ENCODE results near the gene BRWD1. TPM values are rescaled to one million over a fixed set of nuclear protein-coding genes. Genes with fewer than 3 reads are reported as not detected.

BRWD1 gene
- total RNA-seq, 1 donor from 2014 or later: 40.3 TPM

DNA sequence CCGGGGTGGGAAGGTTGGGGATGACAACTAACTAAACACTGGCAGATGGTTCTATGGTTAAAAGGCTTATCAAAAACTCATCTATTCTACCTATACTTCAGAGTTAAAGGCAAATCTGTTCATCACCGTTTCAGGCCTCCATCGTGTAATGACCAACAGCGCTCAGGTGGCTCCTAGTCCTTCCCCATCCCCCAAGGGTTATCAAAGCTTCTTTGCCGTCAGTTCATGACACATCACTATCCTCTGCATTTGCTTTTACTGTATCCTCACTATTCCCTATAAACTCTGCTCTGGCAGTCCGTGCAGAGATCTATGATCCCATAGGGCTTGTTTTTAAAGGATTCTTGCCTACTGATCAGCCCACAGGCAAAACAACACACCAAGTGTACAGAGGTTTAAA lies 27.3 kb upstream of the BRWD1 start:
- no peak overlapping the region for H3K4me3 Mint-ChIP-seq
- H3K36me3 Mint-ChIP-seq (ENCODE audit: low read depth): peaks cover 46% of the 10 kb centered on the region
- ATAC-seq (ENCODE audit: low read depth): no peak
- ChIA-PET POLR2A (no interaction called here), CTCF (no interaction called here)
- H3K27ac Mint-ChIP-seq: no peak overlapping the region
- no peaks in the 10 kb centered on the region for H3K9me3 Mint-ChIP-seq
- H3K4me1 Mint-ChIP-seq: peaks cover 8% of the 10 kb centered on the region
- TF ChIP-seq, protein P1, sequence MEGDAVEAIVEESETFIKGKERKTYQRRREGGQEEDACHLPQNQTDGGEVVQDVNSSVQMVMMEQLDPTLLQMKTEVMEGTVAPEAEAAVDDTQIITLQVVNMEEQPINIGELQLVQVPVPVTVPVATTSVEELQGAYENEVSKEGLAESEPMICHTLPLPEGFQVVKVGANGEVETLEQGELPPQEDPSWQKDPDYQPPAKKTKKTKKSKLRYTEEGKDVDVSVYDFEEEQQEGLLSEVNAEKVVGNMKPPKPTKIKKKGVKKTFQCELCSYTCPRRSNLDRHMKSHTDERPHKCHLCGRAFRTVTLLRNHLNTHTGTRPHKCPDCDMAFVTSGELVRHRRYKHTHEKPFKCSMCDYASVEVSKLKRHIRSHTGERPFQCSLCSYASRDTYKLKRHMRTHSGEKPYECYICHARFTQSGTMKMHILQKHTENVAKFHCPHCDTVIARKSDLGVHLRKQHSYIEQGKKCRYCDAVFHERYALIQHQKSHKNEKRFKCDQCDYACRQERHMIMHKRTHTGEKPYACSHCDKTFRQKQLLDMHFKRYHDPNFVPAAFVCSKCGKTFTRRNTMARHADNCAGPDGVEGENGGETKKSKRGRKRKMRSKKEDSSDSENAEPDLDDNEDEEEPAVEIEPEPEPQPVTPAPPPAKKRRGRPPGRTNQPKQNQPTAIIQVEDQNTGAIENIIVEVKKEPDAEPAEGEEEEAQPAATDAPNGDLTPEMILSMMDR (IDR thresholded peaks at IDR 0.05): no peak
- intact Hi-C loops (cut with micrococcal nuclease): no loop called here
- DNase-seq: no peak
- H3K27me3 Mint-ChIP-seq: no peaks in the 10 kb centered on the region

DNA sequence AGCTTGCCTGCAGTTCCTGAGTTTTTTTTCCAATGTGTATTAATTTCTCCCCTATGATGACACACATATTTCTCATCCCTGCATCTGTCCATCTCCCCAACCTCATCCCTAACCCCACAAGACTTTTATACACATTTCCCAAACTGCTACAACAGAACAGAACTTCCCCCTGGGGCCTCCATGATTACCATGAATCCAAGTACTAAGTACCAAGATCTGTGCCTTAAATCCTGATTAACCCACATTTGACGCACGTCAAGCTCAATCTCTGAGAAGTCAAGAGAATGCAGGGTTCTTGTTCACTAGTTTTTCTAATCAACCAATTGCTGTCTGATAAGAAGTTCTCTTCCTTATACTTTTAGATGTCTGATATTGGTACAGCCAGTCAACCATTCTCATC lies 25.8 kb upstream of the BRWD1 start:
- peaks cover 34% of the 10 kb centered on the region for H3K36me3 Mint-ChIP-seq (ENCODE audit: low read depth)
- intact Hi-C loops (cut with micrococcal nuclease): no loop called here
- TF ChIP-seq, protein P1 (IDR thresholded peaks at IDR 0.05): no peak
- ATAC-seq (ENCODE audit: low read depth): no peak
- no peaks in the 10 kb centered on the region for H3K27me3 Mint-ChIP-seq
- ChIA-PET CTCF (no interaction called here), POLR2A (interaction anchor here (0.9 kb wide), 1 partner anchor 26 kb away, joined by 3 read pairs; no protein-coding TSS in a partner anchor)
- no peak for DNase-seq
- H3K9me3 Mint-ChIP-seq: no peaks in the 10 kb centered on the region
- no peak overlapping the region for H3K27ac Mint-ChIP-seq
- H3K4me1 Mint-ChIP-seq: no peaks in the 10 kb centered on the region
- H3K4me3 Mint-ChIP-seq: no peak overlapping the region

DNA sequence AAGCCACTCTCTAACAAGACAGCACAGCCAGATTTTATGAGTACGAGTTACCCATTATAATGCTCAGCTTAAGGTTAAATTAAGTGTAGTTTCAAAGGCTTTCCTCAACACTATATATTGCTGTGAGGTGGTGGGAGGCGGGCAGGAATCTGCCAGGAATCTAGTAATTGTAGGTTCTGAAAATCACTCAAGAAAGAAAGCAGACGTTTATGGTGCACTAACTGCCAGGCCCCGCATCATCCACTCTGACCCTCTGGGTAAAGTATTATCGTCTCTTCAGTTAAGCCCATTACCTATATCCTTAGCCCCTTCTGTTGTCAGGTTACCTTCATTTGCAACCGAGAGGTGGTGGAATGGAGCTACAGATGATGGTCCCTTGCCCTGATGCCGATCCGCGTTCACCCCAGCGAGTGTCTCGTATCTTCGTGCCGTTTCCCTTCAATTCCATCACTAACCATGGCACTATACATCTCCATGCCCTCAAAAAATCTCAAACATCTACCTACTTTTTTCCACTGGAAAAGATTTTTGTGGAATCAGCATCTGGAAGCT lies 23.1 kb upstream of the BRWD1 start:
- ATAC-seq (ENCODE audit: low read depth) (no peak), DNase-seq (no peak)
- H3K4me1 Mint-ChIP-seq: no peaks in the 10 kb centered on the region
- H3K36me3 Mint-ChIP-seq (ENCODE audit: low read depth): peaks cover 10% of the 10 kb centered on the region
- no peak overlapping the region for H3K4me3 Mint-ChIP-seq
- POLR2A ChIA-PET: no interaction called here
- no peaks in the 10 kb centered on the region for H3K27me3 Mint-ChIP-seq
- CTCF ChIA-PET: no interaction called here
- no peaks in the 10 kb centered on the region for H3K9me3 Mint-ChIP-seq
- intact Hi-C loops (cut with micrococcal nuclease): no loop called here
- TF ChIP-seq, protein P1 (IDR thresholded peaks at IDR 0.05): no peak
- no peak overlapping the region for H3K27ac Mint-ChIP-seq

DNA sequence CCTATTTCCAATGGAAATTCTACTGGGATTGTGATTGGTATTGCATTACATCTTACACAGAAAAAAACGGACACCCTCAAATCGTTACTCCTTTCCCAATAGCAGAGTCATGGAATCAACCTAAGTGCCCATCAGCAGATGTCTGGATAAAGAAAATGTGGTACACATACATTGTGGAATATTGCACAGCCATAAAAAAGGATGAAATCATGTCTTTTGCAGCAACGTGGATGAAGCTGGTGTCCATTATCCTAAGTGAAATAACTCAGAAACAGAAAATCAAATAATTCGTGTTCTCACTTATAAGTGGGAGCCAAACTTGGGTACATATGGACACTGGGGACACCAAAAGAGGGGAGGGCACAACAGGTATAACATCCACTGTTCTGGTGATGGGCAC lies 21.2 kb upstream of the BRWD1 start:
- TF ChIP-seq, protein P1 (IDR thresholded peaks at IDR 0.05): no peak
- no peaks in the 10 kb centered on the region for H3K27me3 Mint-ChIP-seq
- H3K36me3 Mint-ChIP-seq (ENCODE audit: low read depth): no peaks in the 10 kb centered on the region
- H3K4me3 Mint-ChIP-seq: no peak overlapping the region
- H3K27ac Mint-ChIP-seq: no peak overlapping the region
- DNase-seq (no peak), ATAC-seq (ENCODE audit: low read depth) (no peak)
- POLR2A ChIA-PET: no interaction called here
- no peaks in the 10 kb centered on the region for H3K9me3 Mint-ChIP-seq
- CTCF ChIA-PET: no interaction called here
- intact Hi-C loops (cut with micrococcal nuclease): no loop called here
- peaks cover 4% of the 10 kb centered on the region for H3K4me1 Mint-ChIP-seq

DNA sequence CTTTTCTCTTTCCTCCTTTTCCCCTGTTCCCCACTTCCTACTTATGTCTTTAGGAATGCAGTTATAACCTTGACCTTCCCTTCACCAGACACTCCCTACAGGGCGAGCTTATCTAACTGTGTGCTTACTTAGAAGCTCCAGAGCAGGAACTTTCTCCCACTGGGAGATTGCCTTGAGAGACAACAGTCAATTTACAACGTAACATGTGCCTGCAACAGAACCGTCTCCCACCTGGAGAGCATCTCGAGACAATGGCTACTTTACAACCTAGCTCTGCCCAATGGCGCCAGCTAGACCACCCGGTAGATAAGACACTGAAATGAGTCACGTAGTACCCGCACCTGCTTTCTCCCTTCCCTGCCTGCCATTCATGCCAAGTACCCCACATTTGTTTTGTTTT lies 18.7 kb upstream of the BRWD1 start:
- DNase-seq: no peak
- TF ChIP-seq, protein P1 (IDR thresholded peaks at IDR 0.05): no peak
- no peaks in the 10 kb centered on the region for H3K27me3 Mint-ChIP-seq
- no peak for ATAC-seq (ENCODE audit: low read depth)
- ChIA-PET POLR2A (interaction anchor here (0.8 kb wide), 1 partner anchor 159 kb away, joined by 3 read pairs; no protein-coding TSS in a partner anchor), CTCF (no interaction called here)
- H3K4me3 Mint-ChIP-seq: no peak overlapping the region
- intact Hi-C loops (cut with micrococcal nuclease): no loop called here
- peaks cover 6% of the 10 kb centered on the region for H3K4me1 Mint-ChIP-seq
- H3K36me3 Mint-ChIP-seq (ENCODE audit: low read depth): no peaks in the 10 kb centered on the region
- no peak overlapping the region for H3K27ac Mint-ChIP-seq
- H3K9me3 Mint-ChIP-seq: no peaks in the 10 kb centered on the region
